ENCODE data around the gene ENOSF1.

GRCh38 chr18:629269-630150, 82.9 kb downstream of the ENOSF1 start:
- TF ChIP-seq POLR2A (IDR thresholded peaks at IDR 0.05; ENCODE audit: low read depth, low read length) (no peak), MAFK (IDR thresholded peaks at IDR 0.05; ENCODE audit: low read depth, low read length) (no peak), RAD21 (IDR thresholded peaks at IDR 0.05; ENCODE audit: low read length) (no peak), RCOR1 (IDR thresholded peaks at IDR 0.05; ENCODE audit: insufficient replicate concordance, low read length) (no peak), USF2 (IDR thresholded peaks at IDR 0.05; ENCODE audit: low read depth, low read length) (no peak)
- TF ChIP-seq, protein P1, sequence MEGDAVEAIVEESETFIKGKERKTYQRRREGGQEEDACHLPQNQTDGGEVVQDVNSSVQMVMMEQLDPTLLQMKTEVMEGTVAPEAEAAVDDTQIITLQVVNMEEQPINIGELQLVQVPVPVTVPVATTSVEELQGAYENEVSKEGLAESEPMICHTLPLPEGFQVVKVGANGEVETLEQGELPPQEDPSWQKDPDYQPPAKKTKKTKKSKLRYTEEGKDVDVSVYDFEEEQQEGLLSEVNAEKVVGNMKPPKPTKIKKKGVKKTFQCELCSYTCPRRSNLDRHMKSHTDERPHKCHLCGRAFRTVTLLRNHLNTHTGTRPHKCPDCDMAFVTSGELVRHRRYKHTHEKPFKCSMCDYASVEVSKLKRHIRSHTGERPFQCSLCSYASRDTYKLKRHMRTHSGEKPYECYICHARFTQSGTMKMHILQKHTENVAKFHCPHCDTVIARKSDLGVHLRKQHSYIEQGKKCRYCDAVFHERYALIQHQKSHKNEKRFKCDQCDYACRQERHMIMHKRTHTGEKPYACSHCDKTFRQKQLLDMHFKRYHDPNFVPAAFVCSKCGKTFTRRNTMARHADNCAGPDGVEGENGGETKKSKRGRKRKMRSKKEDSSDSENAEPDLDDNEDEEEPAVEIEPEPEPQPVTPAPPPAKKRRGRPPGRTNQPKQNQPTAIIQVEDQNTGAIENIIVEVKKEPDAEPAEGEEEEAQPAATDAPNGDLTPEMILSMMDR (conservative IDR thresholded peaks at IDR 0.05; ENCODE audit: low read depth, low read length), result no peak
